Activated CD4-positive, alpha-beta T cell treated with anti-CD3 and anti-CD28 coated beads, Interleukin-2, amount 10 ng/mL, durations not matched to agents 7 days and 5 days (primary cell): ENCODE results near the gene PCGF3. TPM values are rescaled to one million over a fixed set of nuclear protein-coding genes. Genes with fewer than 3 reads are reported as not detected.

Source experiments
- CTCF ChIA-PET: fragments of 350-600 bp; sonication (Branson Sonifier 250); formaldehyde crosslinking; loops from one replicate; lab custom pipeline; 2021; ENCODE audit warnings: antibody characterized with exemption; lab: Charles Lee
- POLR2A ChIA-PET: fragments of 350-600 bp; sonication (Branson Sonifier 250); formaldehyde crosslinking; loops from one replicate; lab custom pipeline; 2021; ENCODE audit warnings: antibody characterized with exemption; lab: Charles Lee
- DNase-seq: peaks from one replicate; pipeline ENCODE4 v3.0.0-alpha.2; 2020
- H3K27ac Mint-ChIP-seq: one replicate; pipeline ENCODE4 v1.8.0; 2021; ENCODE audit warnings: mild to moderate bottlenecking, moderate library complexity, mixed read lengths
- H3K27me3 Mint-ChIP-seq: one replicate; pipeline ENCODE4 v1.8.0; 2021; ENCODE audit warnings: mixed read lengths
- H3K36me3 Mint-ChIP-seq: one replicate; pipeline ENCODE4 v1.8.0; 2021; ENCODE audit warnings: low read depth, mixed read lengths
- H3K4me1 Mint-ChIP-seq: one replicate; pipeline ENCODE4 v1.8.0; 2021; ENCODE audit warnings: mixed read lengths
- H3K4me3 Mint-ChIP-seq: one replicate; pipeline ENCODE4 v1.8.0; 2021; ENCODE audit warnings: mild to moderate bottlenecking, moderate library complexity, mixed read lengths
- H3K9me3 Mint-ChIP-seq: one replicate; pipeline ENCODE4 v1.8.0; 2021; ENCODE audit warnings: mixed read lengths
- total RNA-seq, 2 experiments: library from RNA; stranded (reverse); gene quantifications; one replicate each; pipeline ENCODE4 v1.2.3, GENCODE V29; 2021

Gene PCGF3
- 10 to 100 TPM; 34.9 to 36.8 TPM for total RNA-seq

GRCh38 chr4:705278-706082 is at the start of gene PCGF3:
Gene PCGF3 (plus strand): TSS chr4:705832. CDS start chr4:733681, 27,849 bp downstream.
- Mint-ChIP-seq H3K27ac (peak within 1 kb of the TSS; percentile 82), H3K9me3 (no peaks in the 10 kb centered on the region), H3K4me3 (peak within 1 kb of the TSS; percentile 75), H3K4me1 (peaks cover 18% of the 10 kb centered on the region), H3K27me3 (no peaks in the 10 kb centered on the region), H3K36me3 (peaks cover 8% of the 10 kb centered on the region)
- ChIA-PET CTCF (no interaction called here), POLR2A (no interaction called here)
- DNase-seq: peak; percentile 96

- no peaks in the 10 kb centered on the region for H3K27me3 Mint-ChIP-seq
- ChIA-PET POLR2A (no interaction called here), CTCF (interaction anchor here (0.6 kb wide), 1 partner anchor 301 kb away, joined by 4 read pairs; no protein-coding TSS in a partner anchor)
- no peak overlapping the region for H3K27ac Mint-ChIP-seq
- no peak for DNase-seq
- peaks cover 12% of the 10 kb centered on the region for H3K9me3 Mint-ChIP-seq
- H3K4me3 Mint-ChIP-seq: no peak overlapping the region
- H3K4me1 Mint-ChIP-seq: no peaks in the 10 kb centered on the region
- peaks cover 5% of the 10 kb centered on the region for H3K36me3 Mint-ChIP-seq
Measured at GRCh38 chr4:656436-657337, 48.9 kb upstream of the PCGF3 start.

- no peaks in the 10 kb centered on the region for H3K27me3 Mint-ChIP-seq
- no peak overlapping the region for H3K4me3 Mint-ChIP-seq
- H3K4me1 Mint-ChIP-seq: no peaks in the 10 kb centered on the region
- peaks cover 9% of the 10 kb centered on the region for H3K36me3 Mint-ChIP-seq
- peaks cover 12% of the 10 kb centered on the region for H3K9me3 Mint-ChIP-seq
- CTCF ChIA-PET: interaction anchor here (0.6 kb wide), 1 partner anchor 302 kb away, joined by 4 read pairs; no protein-coding TSS in a partner anchor
- POLR2A ChIA-PET: no interaction called here
- no peak for DNase-seq
- no peak overlapping the region for H3K27ac Mint-ChIP-seq
Measured at GRCh38 chr4:657338-657833, 48.2 kb upstream of the PCGF3 start.

GRCh38 chr4:657834-658667 is 47.6 kb upstream of the PCGF3 start:
- no peak overlapping the region for H3K4me3 Mint-ChIP-seq

GRCh38 chr4:658681-659667 is 46.7 kb upstream of the PCGF3 start:
- H3K27ac Mint-ChIP-seq: no peak overlapping the region
- no peaks in the 10 kb centered on the region for H3K27me3 Mint-ChIP-seq
- H3K9me3 Mint-ChIP-seq: peaks cover 12% of the 10 kb centered on the region
- DNase-seq: no peak
- H3K4me3 Mint-ChIP-seq: no peak overlapping the region
- ChIA-PET CTCF (no interaction called here), POLR2A (no interaction called here)
- peaks cover 13% of the 10 kb centered on the region for H3K36me3 Mint-ChIP-seq
- peaks cover 3% of the 10 kb centered on the region for H3K4me1 Mint-ChIP-seq

More at GRCh38 chr4:657834-658667, 47.6 kb upstream of the PCGF3 start:
- no peak overlapping the region for H3K27ac Mint-ChIP-seq
- peaks cover 12% of the 10 kb centered on the region for H3K36me3 Mint-ChIP-seq
- ChIA-PET CTCF (no interaction called here), POLR2A (no interaction called here)
- H3K9me3 Mint-ChIP-seq: peaks cover 12% of the 10 kb centered on the region
- H3K4me1 Mint-ChIP-seq: peaks cover under 1% of the 10 kb centered on the region
- no peaks in the 10 kb centered on the region for H3K27me3 Mint-ChIP-seq
- no peak for DNase-seq

- Mint-ChIP-seq H3K9me3 (peaks cover 12% of the 10 kb centered on the region), H3K27me3 (no peaks in the 10 kb centered on the region), H3K4me1 (peaks cover 11% of the 10 kb centered on the region), H3K27ac (no peak overlapping the region), H3K36me3 (peaks cover 14% of the 10 kb centered on the region), H3K4me3 (no peak overlapping the region)
- POLR2A ChIA-PET: no interaction called here
- CTCF ChIA-PET: no interaction called here
- DNase-seq: no peak
Measured at GRCh38 chr4:659851-660250, 45.8 kb upstream of the PCGF3 start.

- H3K4me3 Mint-ChIP-seq: no peak overlapping the region
- H3K27me3 Mint-ChIP-seq: no peaks in the 10 kb centered on the region
- ChIA-PET CTCF (no interaction called here), POLR2A (no interaction called here)
- peaks cover 14% of the 10 kb centered on the region for H3K36me3 Mint-ChIP-seq
- H3K27ac Mint-ChIP-seq: no peak overlapping the region
- DNase-seq: no peak
- H3K9me3 Mint-ChIP-seq: peaks cover 12% of the 10 kb centered on the region
- H3K4me1 Mint-ChIP-seq: peaks cover 16% of the 10 kb centered on the region
Measured at GRCh38 chr4:660401-660800, 45.2 kb upstream of the PCGF3 start.

GRCh38 chr4:661231-661630 is 44.4 kb upstream of the PCGF3 start:
- POLR2A ChIA-PET: no interaction called here
- Mint-ChIP-seq H3K4me3 (no peak overlapping the region), H3K9me3 (peaks cover 12% of the 10 kb centered on the region), H3K36me3 (peaks cover 14% of the 10 kb centered on the region), H3K27me3 (no peaks in the 10 kb centered on the region), H3K27ac (no peak overlapping the region), H3K4me1 (peaks cover 19% of the 10 kb centered on the region)
- DNase-seq: no peak
- CTCF ChIA-PET: no interaction called here

- H3K9me3 Mint-ChIP-seq: peaks cover 12% of the 10 kb centered on the region
- H3K27ac Mint-ChIP-seq: no peak overlapping the region
- ChIA-PET POLR2A (no interaction called here), CTCF (interaction anchor here (1.5 to 3.6 kb wide), 2 partner anchors 11 to 18 kb away, joined by 3 to 22 read pairs; partner anchors contain the start of genes ATP5ME and MYL5)
- DNase-seq: no peak
- H3K4me1 Mint-ChIP-seq: peaks cover 19% of the 10 kb centered on the region
- H3K4me3 Mint-ChIP-seq: peak overlapping the region; percentile 73
- H3K36me3 Mint-ChIP-seq: peaks cover 14% of the 10 kb centered on the region
- H3K27me3 Mint-ChIP-seq: no peaks in the 10 kb centered on the region
Measured at GRCh38 chr4:661881-662761, 43.5 kb upstream of the PCGF3 start.

- Mint-ChIP-seq H3K27ac (peak overlapping the region; percentile 87), H3K4me1 (peaks cover 19% of the 10 kb centered on the region), H3K9me3 (peaks cover 12% of the 10 kb centered on the region), H3K36me3 (peaks cover 14% of the 10 kb centered on the region), H3K4me3 (peak overlapping the region; percentile 73), H3K27me3 (no peaks in the 10 kb centered on the region)
- ChIA-PET CTCF (interaction anchor here (1.5 to 3.6 kb wide), 2 partner anchors 11 to 18 kb away, joined by 3 to 22 read pairs; partner anchors contain the start of genes ATP5ME and MYL5), POLR2A (no interaction called here)
- DNase-seq: no peak
Measured at GRCh38 chr4:663046-663437, 42.6 kb upstream of the PCGF3 start.
